Peyer's patch (tissue), 4 donors: Measurements from ENCODE around the gene SLC25A13.

Experiments
- POLR2A ChIP-seq, 2 donors: fragments of 450-650 bp; IDR thresholded peaks; one replicate each; pipeline ENCODE4 v1.5.1; 2017; ENCODE audit warnings: antibody characterized with exemption in 2 of 2, mild to moderate bottlenecking in 2 of 2, moderate library complexity in 2 of 2
- TF ChIP-seq, protein P1 (sequence below), 6 experiments: fragments of 450-650 bp in 4 of 6; fragments of 200-600 bp in 2 of 6; sonication (generic) in 1 of 6; IDR thresholded peaks; one replicate each; pipeline ENCODE4 v1.5.1; 2017 to 2019; ENCODE audit warnings: antibody characterized with exemption in 6 of 6, mild to moderate bottlenecking in 3 of 6, moderate library complexity in 1 of 6

DNA sequence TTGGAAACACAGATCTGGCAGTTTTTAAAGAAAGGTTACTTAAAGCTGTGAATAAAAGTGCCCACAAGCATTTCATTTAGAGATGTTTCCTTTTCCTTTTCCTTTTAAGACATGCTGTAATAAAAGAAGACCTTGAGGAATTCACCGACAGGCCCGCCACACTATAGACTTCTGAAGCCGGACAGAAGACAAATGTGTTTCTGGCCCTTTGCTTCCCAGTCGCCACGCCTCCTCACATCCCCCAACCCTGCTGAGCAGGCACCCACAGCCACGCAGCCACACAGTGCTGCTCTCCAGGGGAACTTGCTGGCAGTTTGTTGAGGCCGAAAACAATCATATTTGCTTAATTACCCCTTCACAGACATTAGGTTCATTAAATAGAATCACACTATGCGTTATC lies 83.4 kb downstream of the SLC25A13 start:
- TF ChIP-seq POLR2A (IDR thresholded peaks at IDR 0.05): no peak
- TF ChIP-seq, protein P1, sequence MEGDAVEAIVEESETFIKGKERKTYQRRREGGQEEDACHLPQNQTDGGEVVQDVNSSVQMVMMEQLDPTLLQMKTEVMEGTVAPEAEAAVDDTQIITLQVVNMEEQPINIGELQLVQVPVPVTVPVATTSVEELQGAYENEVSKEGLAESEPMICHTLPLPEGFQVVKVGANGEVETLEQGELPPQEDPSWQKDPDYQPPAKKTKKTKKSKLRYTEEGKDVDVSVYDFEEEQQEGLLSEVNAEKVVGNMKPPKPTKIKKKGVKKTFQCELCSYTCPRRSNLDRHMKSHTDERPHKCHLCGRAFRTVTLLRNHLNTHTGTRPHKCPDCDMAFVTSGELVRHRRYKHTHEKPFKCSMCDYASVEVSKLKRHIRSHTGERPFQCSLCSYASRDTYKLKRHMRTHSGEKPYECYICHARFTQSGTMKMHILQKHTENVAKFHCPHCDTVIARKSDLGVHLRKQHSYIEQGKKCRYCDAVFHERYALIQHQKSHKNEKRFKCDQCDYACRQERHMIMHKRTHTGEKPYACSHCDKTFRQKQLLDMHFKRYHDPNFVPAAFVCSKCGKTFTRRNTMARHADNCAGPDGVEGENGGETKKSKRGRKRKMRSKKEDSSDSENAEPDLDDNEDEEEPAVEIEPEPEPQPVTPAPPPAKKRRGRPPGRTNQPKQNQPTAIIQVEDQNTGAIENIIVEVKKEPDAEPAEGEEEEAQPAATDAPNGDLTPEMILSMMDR (IDR thresholded peaks at IDR 0.05): no peak
